H1 (cell line): Measurements from ENCODE around the gene KYNU. TPM values are rescaled to one million over a fixed set of nuclear protein-coding genes. Genes with fewer than 3 reads are reported as not detected.

Experiments used
- CTCF ChIA-PET: fragments of 300-600 bp; sonication (Branson Sonifier 250); formaldehyde crosslinking; loops from one replicate; lab custom pipeline; 2021; ENCODE audit not compliant: partially characterized antibody; lab: Charles Lee
- POLR2A ChIA-PET: fragments of 300-600 bp; sonication (Branson Sonifier 250); formaldehyde crosslinking; loops from one replicate; lab custom pipeline; 2021; ENCODE audit warnings: inconsistent platforms; ENCODE audit not compliant: partially characterized antibody; lab: Charles Lee
- DNase-seq, 2 experiments: peaks; one replicate each; pipeline versions ENCODE4 v3.0.0 to v3.0.0-alpha.2; 2010 to 2022; ENCODE audit warnings: low spot score in 2 of 2, low read depth in 1 of 2, mixed read lengths in 1 of 2
- FAIRE-seq: peaks from 2 replicates; lab custom pipeline; 2011; peaks lifted over from hg19 to GRCh38; lab: Jason Lieb, UNC
- H2AFZ ChIP-seq: 2 replicates; pipeline ENCODE4 v1.8.1; 2012; ENCODE audit warnings: low read length, inconsistent platforms
- H2AK5ac ChIP-seq: 2 replicates; pipeline ENCODE4 v1.6.1; 2013; ENCODE audit warnings: low read depth, low read length
- H2BK120ac ChIP-seq: replicated peaks from 2 replicates; pipeline ENCODE3; 2013; ENCODE audit warnings: low read depth, low read length, inconsistent platforms
- H2BK12ac ChIP-seq: 2 replicates; pipeline ENCODE4 v1.6.1; 2013; ENCODE audit warnings: low read depth, low read length
- H2BK15ac ChIP-seq: 2 replicates; pipeline ENCODE4 v1.6.1; 2013; ENCODE audit warnings: low read length
- H2BK20ac ChIP-seq: 2 replicates; pipeline ENCODE4 v1.6.1; 2013; ENCODE audit warnings: low read length
- H2BK5ac ChIP-seq: 2 replicates; pipeline ENCODE4 v1.6.1; 2013; ENCODE audit warnings: low read depth, low read length
- H3K14ac ChIP-seq: 2 replicates; pipeline ENCODE4 v1.6.1; 2013; ENCODE audit warnings: inconsistent platforms; ENCODE audit not compliant: insufficient read length
- H3K18ac ChIP-seq: 2 replicates; pipeline ENCODE4 v1.6.1; 2013; ENCODE audit warnings: low read length; ENCODE audit errors: extremely low read depth
- H3K23ac ChIP-seq: 2 replicates; pipeline ENCODE4 v1.6.1; 2013; ENCODE audit warnings: inconsistent platforms; ENCODE audit not compliant: insufficient read length
- H3K23me2 ChIP-seq: 2 replicates; pipeline ENCODE4 v1.6.1; 2013; ENCODE audit warnings: low read depth, low read length
- H3K27ac ChIP-seq: 2 replicates; pipeline ENCODE4 v1.6.1; 2011; ENCODE audit warnings: low read depth, low read length, inconsistent platforms
- H3K27me3 ChIP-seq, 4 experiments: replicated peaks in 1 of 4; 1 replicate in 1 of 4; 2 replicates in 3 of 4; pipeline versions ENCODE4 v1.6.1 to v1.8.1; 2011 to 2013; ENCODE audit warnings: low read length in 3 of 4, mild to moderate bottlenecking in 3 of 4, inconsistent platforms in 2 of 4, mixed read lengths in 2 of 4, moderate library complexity in 1 of 4; ENCODE audit not compliant: control insufficient read depth in 3 of 4, insufficient read depth in 3 of 4; ENCODE audit errors: extremely low read depth in 1 of 4
- H3K36me3 ChIP-seq, 4 experiments: 2 replicates each; pipeline versions ENCODE4 v1.6.1 to v1.8.1; 2011 to 2013; ENCODE audit warnings: mild to moderate bottlenecking in 4 of 4, low read length in 3 of 4, moderate library complexity in 2 of 4, control low read depth in 1 of 4, inconsistent platforms in 1 of 4; ENCODE audit not compliant: insufficient read depth in 4 of 4, control insufficient read depth in 2 of 4
- H3K4ac ChIP-seq: replicated peaks from 2 replicates; pipeline ENCODE3; 2013; ENCODE audit warnings: low read length, low read depth, mixed read lengths, inconsistent platforms; ENCODE audit not compliant: insufficient read length
- H3K4me1 ChIP-seq, 4 experiments: replicated peaks in 1 of 4; 1 replicate in 1 of 4; 2 replicates in 3 of 4; pipeline versions ENCODE4 v1.6.1 to v1.8.1; 2011 to 2013; ENCODE audit warnings: low read length in 3 of 4, inconsistent platforms in 2 of 4, mixed read lengths in 1 of 4; ENCODE audit not compliant: insufficient read depth in 4 of 4, control insufficient read depth in 3 of 4
- H3K4me2 ChIP-seq, 2 experiments: 2 replicates each; pipeline versions ENCODE4 v1.6.1 to v1.8.1; 2011 to 2013; ENCODE audit warnings: low read depth in 2 of 2, low read length in 2 of 2, control low read depth in 1 of 2, inconsistent platforms in 1 of 2, mild to moderate bottlenecking in 1 of 2; ENCODE audit not compliant: insufficient read depth in 1 of 2
- H3K4me3 ChIP-seq, 4 experiments: fragments of 200-600, 300-600 bp in 1 of 4; sonication (generic), shearing (Covaris generic), sonication (Bioruptor Twin) in 1 of 4; 2 replicates each; pipeline versions ENCODE4 v1.5.1 to v1.8.1; 2011 to 2016; ENCODE audit warnings: low read length in 4 of 4, low read depth in 3 of 4, control low read depth in 2 of 4, inconsistent platforms in 2 of 4, mild to moderate bottlenecking in 2 of 4, mixed read lengths in 1 of 4, moderate library complexity in 1 of 4; ENCODE audit not compliant: insufficient read depth in 2 of 4; ENCODE audit errors: extremely low read depth in 1 of 4
- H3K56ac ChIP-seq: replicated peaks from 2 replicates; pipeline ENCODE3; 2013; ENCODE audit warnings: low read depth, mild to moderate bottlenecking, mixed read lengths, low read length, inconsistent platforms; ENCODE audit not compliant: insufficient read length
- H3K79me1 ChIP-seq: 2 replicates; pipeline ENCODE4 v1.6.1; 2013; ENCODE audit warnings: low read depth, low read length, control low read depth
- H3K79me2 ChIP-seq, 2 experiments: 2 replicates each; pipeline versions ENCODE4 v1.6.1 to v1.8.1; 2012 to 2013; ENCODE audit warnings: low read length in 2 of 2, mild to moderate bottlenecking in 2 of 2, inconsistent platforms in 1 of 2; ENCODE audit not compliant: insufficient read depth in 2 of 2, control insufficient read depth in 1 of 2
- H3K9ac ChIP-seq, 4 experiments: replicated peaks in 1 of 4; 1 replicate in 1 of 4; 2 replicates in 3 of 4; pipeline versions ENCODE4 v1.6.1 to v1.8.1; 2011 to 2013; ENCODE audit warnings: low read depth in 3 of 4, low read length in 3 of 4, control low read depth in 2 of 4, mild to moderate bottlenecking in 2 of 4, moderate library complexity in 2 of 4, inconsistent platforms in 1 of 4; ENCODE audit errors: extremely low read depth in 1 of 4
- H3K9me3 ChIP-seq, 2 experiments: 2 replicates each; pipeline versions ENCODE4 v1.6.1 to v1.8.1; 2012 to 2013; ENCODE audit warnings: mild to moderate bottlenecking in 2 of 2, moderate library complexity in 2 of 2, control low read depth in 1 of 2, inconsistent platforms in 1 of 2, low read depth in 1 of 2, low read length in 1 of 2, mixed read lengths in 1 of 2; ENCODE audit not compliant: insufficient read depth in 2 of 2
- H4K20me1 ChIP-seq, 2 experiments: replicated peaks in 1 of 2; 2 replicates each; pipeline versions ENCODE3 to v1.8.1; 2011 to 2013; ENCODE audit warnings: inconsistent platforms in 2 of 2, low read length in 2 of 2, mild to moderate bottlenecking in 1 of 2; ENCODE audit not compliant: insufficient read depth in 2 of 2, control insufficient read depth in 1 of 2
- H4K5ac ChIP-seq: 2 replicates; pipeline ENCODE4 v1.6.1; 2013; ENCODE audit warnings: low read length, low read depth, mixed read lengths, inconsistent platforms; ENCODE audit not compliant: insufficient read length
- H4K8ac ChIP-seq: 2 replicates; pipeline ENCODE4 v1.8.0; 2013; ENCODE audit warnings: mild to moderate bottlenecking, moderate library complexity, low read length, inconsistent platforms; ENCODE audit not compliant: insufficient read depth; ENCODE audit errors: extremely low read depth
- H4K91ac ChIP-seq: replicated peaks from 2 replicates; pipeline ENCODE3; 2013; ENCODE audit warnings: low read length, mixed read lengths, inconsistent platforms; ENCODE audit not compliant: insufficient read length
- CBX8 ChIP-seq: fragments of 300-800, 300-1000 bp; sonication (generic); IDR thresholded peaks from 2 replicates; pipeline ENCODE4 v1.7.1; 2016; ENCODE audit warnings: low read depth, low read length, borderline replicate concordance
- CEBPB ChIP-seq: IDR thresholded peaks from 2 replicates; pipeline ENCODE4 v1.6.1; 2012; ENCODE audit warnings: low read depth, low read length
- CTBP2 ChIP-seq: IDR thresholded peaks from 2 replicates; pipeline ENCODE4 v1.7.0; 2011; ENCODE audit warnings: borderline replicate concordance, mild to moderate bottlenecking, moderate library complexity, mixed read lengths, low read length; ENCODE audit not compliant: insufficient read depth, insufficient read length
- E2F6 ChIP-seq: IDR thresholded peaks from 2 replicates; pipeline ENCODE4 v1.6.1; 2012; ENCODE audit warnings: inconsistent platforms
- FOSL1 ChIP-seq: IDR thresholded peaks from 2 replicates; pipeline ENCODE4 v1.6.1; 2011; ENCODE audit warnings: mild to moderate bottlenecking, low read depth, low read length, moderate library complexity; ENCODE audit not compliant: insufficient read depth
- GABPA ChIP-seq: IDR thresholded peaks from 2 replicates; pipeline ENCODE4 v1.6.1; 2011; ENCODE audit warnings: mild to moderate bottlenecking, low read length, moderate library complexity, borderline replicate concordance; ENCODE audit not compliant: insufficient read depth
- JUND ChIP-seq: IDR thresholded peaks from 2 replicates; pipeline ENCODE4 v1.6.1; 2011; ENCODE audit warnings: mild to moderate bottlenecking, improper control_type of control experiment, low read length
- KDM5A ChIP-seq: fragments of 200-600 bp; IDR thresholded peaks from 2 replicates; pipeline ENCODE4 v1.7.1; 2012; ENCODE audit warnings: mild to moderate bottlenecking, low read length, inconsistent platforms, mixed read lengths
- POLR2AphosphoS5 ChIP-seq: IDR thresholded peaks from 2 replicates; pipeline ENCODE4 v1.6.1; 2011; ENCODE audit warnings: low read depth, low read length
- POU5F1 ChIP-seq: IDR thresholded peaks from 2 replicates; pipeline ENCODE4 v1.6.1; 2011; ENCODE audit warnings: low read depth, mild to moderate bottlenecking, low read length, moderate library complexity
- SIRT6 ChIP-seq: IDR thresholded peaks from one replicate; pipeline ENCODE4 v1.7.1; 2012; ENCODE audit warnings: low read length, inconsistent platforms
- SP2 ChIP-seq: IDR thresholded peaks from 2 replicates; pipeline ENCODE4 v1.6.1; 2012; ENCODE audit warnings: mild to moderate bottlenecking, low read length, inconsistent platforms
- TAF1 ChIP-seq: IDR thresholded peaks from 2 replicates; pipeline ENCODE4 v1.6.1; 2011; ENCODE audit warnings: mild to moderate bottlenecking, low read depth, low read length
- TAF7 ChIP-seq: optimal IDR thresholded peaks from 2 replicates; pipeline ENCODE3; 2011; ENCODE audit warnings: low read depth, mild to moderate bottlenecking, inconsistent platforms, low read length, moderate library complexity, borderline replicate concordance
- TEAD4 ChIP-seq: IDR thresholded peaks from 2 replicates; pipeline ENCODE4 v1.6.1; 2012; ENCODE audit warnings: low read depth, low read length, inconsistent platforms, mixed read lengths
- WGBS, 2 experiments: shearing (Covaris generic) in 1 of 2; methylation state at CpG; one replicate each; pipeline versions ENCODE4 v1.1.6 to v1.1.7; 2013 to 2015; ENCODE audit warnings: low lambda C conversion rate in 2 of 2, mixed read lengths in 2 of 2, inconsistent platforms in 1 of 2, low coverage in 1 of 2, missing lambda C conversion rate in 1 of 2; ENCODE audit not compliant: insufficient replicate concordance in 2 of 2, insufficient coverage in 1 of 2, insufficient read length in 1 of 2; ENCODE audit errors: extremely low coverage in 1 of 2, missing lambda C conversion rate in 1 of 2; 5-methylcytosine and 5-hydroxymethylcytosine counted together
- polyA plus RNA-seq, 7 experiments: library from polyadenylated mRNA; depleted of rRNA in 3 of 7; stranded (reverse) in 5 of 7; unstranded in 2 of 7; fragments of >200 nt in 5 of 7; fragments of 200-250 nt in 2 of 7; gene quantifications; 1 replicate in 5 of 7; 2 replicates in 1 of 7; 4 replicates in 1 of 7; pipeline versions ENCODE4 v1.2.1 to v1.2.3, GENCODE V29; 2011 to 2013; ENCODE audit warnings: missing spikeins in 2 of 7, mixed read lengths in 2 of 7
- total RNA-seq: library from RNA; stranded (reverse); fragmentation: NEBNext Ultra II Directional; extraction: Animal tissue kit (Norgen Biotek cat#: 25700); gene quantifications from 2 replicates; pipeline ENCODE4 v1.2.1, GENCODE V29; 2021

Gene KYNU
- total and polyA plus RNA-seq, 2 of the 8 experiments (the other 6 are each of a cell fraction or from before 2014, with no cell fraction given) = 0.09 to 0.13 TPM

GRCh38 chr2:142879151-142879550 is 1.7 kb downstream of the KYNU start:
- Histone ChIP-seq H3K23ac (no peak overlapping the region), H4K8ac (no peak overlapping the region), H4K5ac (no peak overlapping the region), H3K79me1 (no peaks in the 10 kb centered on the region), H3K79me2 (no peaks in the 10 kb centered on the region), H3K36me3 (no peaks in the 10 kb centered on the region), H2AFZ (peak overlapping the region; percentile 90), H2AK5ac (no peak overlapping the region), H3K56ac (no peak overlapping the region), H2BK20ac (no peak overlapping the region), H3K14ac (no peak overlapping the region), H4K91ac (no peak overlapping the region), H3K18ac (no peak overlapping the region), H3K4me1 (no peaks in the 10 kb centered on the region), H2BK120ac (no peak overlapping the region), H3K27me3 (no peaks in the 10 kb centered on the region), H2BK15ac (no peak overlapping the region), H3K9ac (no peak overlapping the region), H2BK5ac (no peak overlapping the region), H3K4me2 (no peak overlapping the region), H3K4me3 (no peak overlapping the region), H3K23me2 (no peaks in the 10 kb centered on the region; the same call in 1 of the 2 replicates), H4K20me1 (no peaks in the 10 kb centered on the region), H3K9me3 (no peaks in the 10 kb centered on the region; a peak in 1 of 4 replicates), H3K4ac (no peak overlapping the region), H2BK12ac (no peak overlapping the region), H3K27ac (no peak overlapping the region)
- no peak for DNase-seq
- CTCF ChIA-PET = interaction anchor here (2.2 kb wide), 1 partner anchor 110 kb away, joined by 4 read pairs; no protein-coding TSS in a partner anchor
- FAIRE-seq = no peak
- POLR2A ChIA-PET = no interaction called here
- 85% methylated on average over 4 of the region's 4 CpGs; no CpG with 5 or more reads in 1 of the 2 experiments for WGBS, 2 experiments
- no peak for TF ChIP-seq KDM5A
- no peak for TF ChIP-seq GABPA
- no peak for TF ChIP-seq E2F6
- TF ChIP-seq CBX8 = no peak
- TF ChIP-seq SIRT6 = no peak
- no peak for TF ChIP-seq TAF1
- TF ChIP-seq POU5F1 = no peak
- no peak for TF ChIP-seq FOSL1
- no peak for TF ChIP-seq CTBP2
- TF ChIP-seq POLR2AphosphoS5 = no peak
- TF ChIP-seq TEAD4 = no peak
- no peak for TF ChIP-seq TAF7
- no peak for TF ChIP-seq SP2
- no peak for TF ChIP-seq CEBPB
- no peak for TF ChIP-seq JUND
